GM21381 (cell line): ENCODE data around the gene S100A8.

Experiments
- ATAC-seq: cut with Tn5 transposase; IDR thresholded peaks from one replicate; pipeline ENCODE4 v1.9.1; 2021; ENCODE audit warnings: mild to moderate bottlenecking, moderate library complexity; ENCODE audit not compliant: unreplicated experiment

The S100A8 gene

GRCh38 chr1:153393926-153394325, 3.1 kb upstream of the S100A8 start:
- ATAC-seq = no peak

- no peak for ATAC-seq
Observed at GRCh38 chr1:153392822-153393221, 1.9 kb upstream of the S100A8 start.

- ATAC-seq = no peak
Observed at GRCh38 chr1:153392258-153392657, 1.4 kb upstream of the S100A8 start.

GRCh38 chr1:153389973-153390879, 647 bp downstream of the S100A8 start:
- ATAC-seq = no peak

GRCh38 chr1:153389401-153389800, 1.5 kb downstream of the S100A8 start:
- ATAC-seq = no peak

GRCh38 chr1:153387785-153388184, 3.1 kb downstream of the S100A8 start:
- no peak for ATAC-seq

- no peak for ATAC-seq
Observed at GRCh38 chr1:153387001-153387400, 3.9 kb downstream of the S100A8 start.

GRCh38 chr1:153386500-153386901, 4.4 kb downstream of the S100A8 start:
- no peak for ATAC-seq

- ATAC-seq = no peak
Observed at GRCh38 chr1:153384958-153385580, 5.8 kb downstream of the S100A8 start.

GRCh38 chr1:153380711-153381110, 10.2 kb downstream of the S100A8 start:
- ATAC-seq = no peak

GRCh38 chr1:153379591-153379990, 11.3 kb downstream of the S100A8 start:
- no peak for ATAC-seq

- no peak for ATAC-seq
Observed at GRCh38 chr1:153375511-153375910, 15.4 kb downstream of the S100A8 start, which contains the start of gene S100A12. Gene S100A12, minus strand, starts transcription at chr1:153375621. Its CDS starts 1,029 bp downstream, at chr1:153374592.

- no peak for ATAC-seq
Observed at GRCh38 chr1:153374071-153374470, 16.8 kb downstream of the S100A8 start.

GRCh38 chr1:153372571-153372970, 18.3 kb downstream of the S100A8 start:
- no peak for ATAC-seq

- no peak for ATAC-seq
Observed at GRCh38 chr1:153371231-153371630, 19.6 kb downstream of the S100A8 start.

GRCh38 chr1:153370146-153370545, 20.7 kb downstream of the S100A8 start:
- no peak for ATAC-seq

GRCh38 chr1:153368495-153368894, 22.4 kb downstream of the S100A8 start:
- ATAC-seq = no peak

GRCh38 chr1:153367090-153367489, 23.8 kb downstream of the S100A8 start:
- no peak for ATAC-seq

- no peak for ATAC-seq
Observed at GRCh38 chr1:153366261-153366660, 24.6 kb downstream of the S100A8 start.

- ATAC-seq = no peak
Observed at GRCh38 chr1:153365696-153366095, 25.2 kb downstream of the S100A8 start.

- no peak for ATAC-seq
Observed at GRCh38 chr1:153364766-153365666, 25.9 kb downstream of the S100A8 start.
